HFF-Myc (cell line): ENCODE measurements around the gene VSTM4.

ENCODE experiments used
- DNase-seq: peaks from one replicate; pipeline ENCODE4 v3.0.0-alpha.2; 2011; ENCODE audit warnings: low read depth; ENCODE audit errors: extremely low read depth
- H3K4me3 ChIP-seq: replicated peaks from 2 replicates; pipeline ENCODE4 v1.5.1; 2011; ENCODE audit warnings: low read depth, mild to moderate bottlenecking, control low read depth, low read length
- TF ChIP-seq, protein P1 (sequence below): IDR thresholded peaks from 2 replicates; pipeline ENCODE4 v1.5.1; 2012; ENCODE audit warnings: mild to moderate bottlenecking, low read depth, low read length, control low read depth; ENCODE audit errors: missing control alignments

Gene VSTM4

GRCh38 chr10:49107887-49108267, 7.4 kb downstream of the VSTM4 start:
- no peak for DNase-seq
- TF ChIP-seq, protein P1, sequence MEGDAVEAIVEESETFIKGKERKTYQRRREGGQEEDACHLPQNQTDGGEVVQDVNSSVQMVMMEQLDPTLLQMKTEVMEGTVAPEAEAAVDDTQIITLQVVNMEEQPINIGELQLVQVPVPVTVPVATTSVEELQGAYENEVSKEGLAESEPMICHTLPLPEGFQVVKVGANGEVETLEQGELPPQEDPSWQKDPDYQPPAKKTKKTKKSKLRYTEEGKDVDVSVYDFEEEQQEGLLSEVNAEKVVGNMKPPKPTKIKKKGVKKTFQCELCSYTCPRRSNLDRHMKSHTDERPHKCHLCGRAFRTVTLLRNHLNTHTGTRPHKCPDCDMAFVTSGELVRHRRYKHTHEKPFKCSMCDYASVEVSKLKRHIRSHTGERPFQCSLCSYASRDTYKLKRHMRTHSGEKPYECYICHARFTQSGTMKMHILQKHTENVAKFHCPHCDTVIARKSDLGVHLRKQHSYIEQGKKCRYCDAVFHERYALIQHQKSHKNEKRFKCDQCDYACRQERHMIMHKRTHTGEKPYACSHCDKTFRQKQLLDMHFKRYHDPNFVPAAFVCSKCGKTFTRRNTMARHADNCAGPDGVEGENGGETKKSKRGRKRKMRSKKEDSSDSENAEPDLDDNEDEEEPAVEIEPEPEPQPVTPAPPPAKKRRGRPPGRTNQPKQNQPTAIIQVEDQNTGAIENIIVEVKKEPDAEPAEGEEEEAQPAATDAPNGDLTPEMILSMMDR, result no peak
- no peak overlapping the region for H3K4me3 ChIP-seq

DNA sequence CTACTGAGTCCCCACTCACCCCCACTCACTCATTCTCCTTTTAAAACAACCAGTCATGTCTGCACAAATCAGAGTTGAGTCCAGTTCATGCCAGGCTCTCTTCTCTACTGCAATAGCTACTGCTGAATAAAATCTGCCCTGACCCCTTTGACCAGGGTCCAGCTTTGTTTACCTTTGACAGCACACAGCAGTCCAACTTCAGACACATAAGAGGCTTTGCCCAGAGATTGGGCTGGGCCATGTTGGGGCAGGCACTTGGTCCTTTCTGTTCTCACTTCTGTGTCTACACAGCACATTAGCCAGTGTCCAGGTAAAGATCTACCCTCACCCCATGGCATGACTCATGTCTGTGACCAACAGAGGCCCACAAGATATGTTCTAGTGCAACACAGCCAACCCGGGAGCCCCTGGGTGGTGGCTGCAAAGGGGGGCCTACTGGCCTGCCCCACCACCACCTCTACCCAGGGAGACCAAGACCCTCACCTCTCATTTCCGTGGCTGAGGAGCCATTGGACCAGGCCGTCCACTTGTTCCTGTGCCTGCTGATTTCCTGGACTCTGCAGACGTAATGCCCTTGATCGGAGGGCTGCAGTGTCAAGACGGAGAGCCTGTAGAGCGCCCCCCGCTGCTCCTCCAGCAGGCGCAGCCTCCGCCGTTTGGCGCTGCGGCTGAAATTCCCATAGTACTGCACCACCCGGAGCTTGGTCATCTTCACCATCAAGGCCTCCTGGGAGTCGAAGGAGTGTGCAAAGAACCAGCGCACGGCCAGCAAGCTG, 8.0 kb downstream of the VSTM4 start:
- no peak for DNase-seq
- no peak overlapping the region for H3K4me3 ChIP-seq
- TF ChIP-seq, protein P1, result no peak

GRCh38 chr10:49106451-49106850, 8.9 kb downstream of the VSTM4 start:
- TF ChIP-seq, protein P1, result no peak
- no peak overlapping the region for H3K4me3 ChIP-seq
- no peak for DNase-seq

DNA sequence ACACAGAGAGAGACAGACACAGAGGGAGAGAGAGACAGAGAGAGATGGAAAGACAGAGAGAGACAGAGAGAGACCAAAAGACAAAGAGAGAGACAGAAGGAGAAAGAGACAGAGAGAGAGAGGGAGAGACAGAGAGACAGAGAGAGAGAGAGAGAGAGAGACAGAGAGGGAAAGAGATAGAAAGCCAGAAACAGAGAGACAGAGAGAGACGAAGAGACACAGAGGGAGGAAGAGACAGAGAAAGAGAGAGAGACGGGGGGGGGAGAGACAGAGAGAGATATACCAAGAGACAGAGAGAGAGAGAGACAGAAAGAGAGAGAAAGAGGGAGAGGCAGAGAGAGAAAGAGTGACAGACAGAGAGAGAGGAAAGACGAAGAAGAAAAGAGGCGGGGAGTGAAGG, 10.2 kb downstream of the VSTM4 start:
- TF ChIP-seq, protein P1, result no peak
- no peak overlapping the region for H3K4me3 ChIP-seq
- DNase-seq, result no peak

- DNase-seq, result no peak
- TF ChIP-seq, protein P1, result no peak
- no peak overlapping the region for H3K4me3 ChIP-seq
Observed at GRCh38 chr10:49104323-49104722, 11.0 kb downstream of the VSTM4 start.

DNA sequence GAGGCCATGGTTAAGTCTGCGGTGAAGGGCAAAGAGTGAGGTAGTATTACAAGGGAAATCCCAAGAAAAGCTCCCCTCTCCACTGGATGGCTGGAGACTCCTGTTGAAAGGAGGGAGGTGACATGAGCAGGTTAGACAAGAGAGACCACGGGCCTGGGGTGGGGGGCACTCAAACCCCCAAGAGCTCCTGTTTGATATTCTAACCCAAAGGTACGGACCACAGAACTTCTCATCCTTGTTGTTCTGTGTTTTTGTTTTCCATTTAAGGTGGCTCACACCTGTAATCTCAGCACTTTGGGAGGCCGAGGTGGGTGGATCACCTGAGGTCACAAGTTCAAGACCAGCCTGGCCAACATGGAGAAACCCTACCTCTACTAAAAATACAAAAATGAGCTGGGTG, 11.6 kb downstream of the VSTM4 start:
- no peak for DNase-seq
- TF ChIP-seq, protein P1, result no peak
- H3K4me3 ChIP-seq, result no peak overlapping the region

GRCh38 chr10:49099046-49099445, 16.3 kb downstream of the VSTM4 start:
- no peak for DNase-seq
- TF ChIP-seq, protein P1, result no peak
- no peak overlapping the region for H3K4me3 ChIP-seq
